Stimulated activated CD8-positive, alpha-beta memory T cell treated with anti-CD3 and anti-CD28 coated beads, Interleukin-12 subunit alpha, Interleukin-12 subunit beta, amount 100 ng/mL, for 4 hours (primary cell): ENCODE results near the gene MFGE8.

Source experiments
- DNase-seq: peaks from one replicate; pipeline ENCODE4 v3.0.0-alpha.2; 2020; ENCODE audit warnings: low read depth

The MFGE8 gene

GRCh38 chr15:88898736-88899135 is 14.4 kb downstream of the MFGE8 start:
- no peak for DNase-seq

GRCh38 chr15:88897456-88898194 is 15.6 kb downstream of the MFGE8 start:
- DNase-seq = peak; percentile 54

DNA sequence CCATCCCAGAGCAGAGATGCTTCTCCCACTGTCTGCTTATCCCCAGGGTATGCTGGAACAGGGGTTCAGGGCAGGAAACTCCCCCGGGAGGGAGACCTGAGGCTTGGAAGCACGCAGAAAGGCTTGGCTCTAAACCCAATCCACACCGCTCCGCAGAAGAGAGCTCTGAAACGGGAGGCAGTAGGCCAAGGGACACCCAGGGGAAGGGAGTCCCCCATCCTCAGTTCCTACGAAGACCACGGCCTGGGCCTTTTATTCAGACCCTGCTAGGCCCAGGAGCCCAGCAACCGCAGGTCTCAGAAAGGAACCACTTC is 16.1 kb downstream of the MFGE8 start:
- no peak for DNase-seq

DNA sequence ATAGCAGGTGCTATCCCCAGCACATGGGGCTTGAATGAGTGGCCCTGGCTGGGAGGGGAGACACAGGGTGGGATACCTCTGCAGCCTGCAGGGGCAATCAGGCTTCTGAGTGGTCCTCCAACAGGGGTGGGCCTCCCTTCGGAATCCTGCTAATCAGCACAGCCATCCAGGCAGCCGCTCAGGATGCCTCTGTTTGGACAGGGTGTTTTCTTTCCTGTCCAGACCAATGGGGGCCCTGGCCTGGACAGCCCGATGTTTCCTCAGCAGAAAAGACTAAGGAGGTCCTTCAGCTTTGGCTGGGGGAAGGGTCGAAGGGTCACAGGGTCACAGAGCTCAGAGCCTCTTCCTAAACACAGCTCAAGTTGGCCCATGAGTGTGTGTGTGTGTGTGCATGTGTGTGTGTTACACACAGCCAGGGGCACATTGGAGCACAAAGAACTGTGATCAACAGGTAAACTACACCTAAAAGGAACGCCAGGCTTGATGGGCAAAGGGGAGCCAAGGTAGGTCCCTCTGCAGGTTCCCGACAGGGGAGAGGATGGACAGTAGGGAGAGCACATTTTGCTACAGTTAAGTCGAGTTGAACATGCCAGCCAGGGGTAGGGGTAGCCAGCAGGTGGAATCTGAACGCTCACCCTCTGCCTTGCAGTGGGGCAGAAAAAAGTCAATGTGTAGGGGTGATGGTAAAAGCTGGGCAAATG is 16.7 kb downstream of the MFGE8 start:
- no peak for DNase-seq

GRCh38 chr15:88894819-88895767 is 18.1 kb downstream of the MFGE8 start, which contains the start of gene HAPLN3:
TSS of gene HAPLN3 (minus strand) at chr15:88895544. CDS start at chr15:88887298, 8,246 bp downstream.
- peak; percentile 43 for DNase-seq

DNA sequence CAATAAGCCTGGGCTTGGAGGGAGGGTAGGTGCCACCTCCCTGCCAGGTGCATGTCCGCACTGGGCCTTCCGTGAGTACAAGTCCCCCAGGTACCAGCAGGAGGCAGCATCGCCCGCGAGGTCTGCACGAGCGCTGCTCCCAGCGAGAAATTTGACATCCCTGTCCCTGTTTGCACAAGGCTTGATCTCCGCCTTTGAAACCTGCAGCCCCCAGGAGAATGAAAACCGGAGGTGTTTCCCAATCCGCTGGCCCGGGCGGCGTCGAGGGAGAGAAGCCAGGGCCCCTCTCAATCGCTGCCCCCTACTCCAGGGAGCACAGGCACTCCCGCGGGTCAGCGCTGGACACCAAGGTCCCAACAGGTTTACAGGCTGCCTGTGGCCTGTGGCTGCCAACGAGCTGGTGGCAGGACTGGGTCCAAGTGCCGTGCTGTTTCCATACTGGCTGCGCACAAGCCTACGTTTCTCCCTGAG is 18.8 kb downstream of the MFGE8 start:
- peak; percentile 64 for DNase-seq

DNA sequence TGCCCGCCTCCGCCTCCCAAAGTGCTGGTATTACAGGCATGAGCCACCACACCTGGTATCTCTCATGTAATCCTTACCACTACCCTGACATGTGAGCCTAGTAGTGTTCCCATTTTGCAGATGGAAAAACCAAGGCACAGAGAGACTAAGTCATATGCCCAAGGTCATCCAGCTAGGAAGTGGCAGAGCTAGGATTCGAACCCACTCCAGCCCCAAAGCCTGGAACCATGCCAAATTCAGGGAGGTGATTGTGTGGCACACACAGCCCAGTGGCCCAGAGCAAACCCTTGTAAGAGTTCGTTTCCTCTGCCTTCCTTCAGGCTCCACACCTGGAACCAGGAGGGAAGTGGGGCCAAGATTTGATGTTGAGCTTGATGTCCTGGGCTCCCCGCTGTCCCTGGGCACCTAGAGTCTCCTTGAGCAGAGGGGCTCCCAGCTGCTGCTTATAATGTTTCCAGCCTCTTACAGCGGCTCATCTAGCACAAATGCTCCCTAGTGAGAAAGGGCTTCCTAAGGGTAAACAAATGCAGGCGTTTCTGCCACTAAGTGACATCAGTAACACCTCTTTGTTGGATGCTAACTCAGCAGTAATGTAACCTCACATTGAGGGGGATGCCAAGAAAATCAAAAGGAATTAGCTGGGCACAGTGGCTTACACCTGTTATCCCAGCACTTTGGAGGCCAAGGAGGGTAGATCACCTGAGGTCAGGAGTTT is 21.5 kb downstream of the MFGE8 start:
- no peak for DNase-seq

DNA sequence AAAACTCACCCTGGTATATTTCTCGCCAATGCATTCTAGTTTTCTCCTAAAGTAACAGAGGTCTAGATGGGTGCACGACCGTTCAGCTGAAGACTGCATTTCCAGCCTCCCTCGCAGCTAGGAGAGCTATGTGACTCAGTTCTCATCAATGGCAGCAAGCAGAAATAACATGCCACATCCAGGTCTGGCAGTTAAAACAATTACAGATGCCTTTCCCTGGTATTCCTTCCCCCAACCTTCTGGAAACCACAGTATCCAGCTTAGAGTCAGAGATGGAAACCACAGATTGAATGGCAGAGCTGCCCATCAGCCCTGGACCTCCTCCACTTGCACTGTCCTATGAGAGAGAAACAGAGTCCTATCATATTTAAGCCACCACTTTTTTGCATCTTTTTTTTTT is 22.7 kb downstream of the MFGE8 start:
- no peak for DNase-seq

GRCh38 chr15:88888719-88889118 is 24.5 kb downstream of the MFGE8 start:
- DNase-seq = no peak

- DNase-seq = no peak
These were observed 26.1 kb downstream of the MFGE8 start for GRCh38 chr15:88887068-88887580.

DNA sequence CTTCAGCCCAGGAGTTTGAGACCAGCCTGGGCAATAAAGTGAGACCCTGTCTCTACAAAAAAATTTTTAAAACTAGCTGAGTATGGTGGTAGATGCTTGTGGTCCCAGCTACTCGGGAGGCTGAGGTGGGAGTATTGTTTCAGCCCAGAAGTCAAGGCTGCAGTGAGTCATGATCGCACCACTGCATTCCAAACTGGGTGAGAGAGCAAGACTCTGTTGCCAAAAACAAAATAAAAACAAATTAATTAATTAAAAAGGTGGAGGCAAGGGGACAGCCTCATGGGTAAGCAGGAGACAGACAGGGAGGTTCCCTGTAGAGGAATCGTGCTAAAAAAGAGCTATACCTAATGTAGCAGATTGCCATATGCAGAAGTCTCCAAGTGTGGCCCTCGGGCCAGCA is 30.4 kb downstream of the MFGE8 start:
- no peak for DNase-seq

- no peak for DNase-seq
These were observed 31.4 kb downstream of the MFGE8 start for GRCh38 chr15:88881775-88882174.

DNA sequence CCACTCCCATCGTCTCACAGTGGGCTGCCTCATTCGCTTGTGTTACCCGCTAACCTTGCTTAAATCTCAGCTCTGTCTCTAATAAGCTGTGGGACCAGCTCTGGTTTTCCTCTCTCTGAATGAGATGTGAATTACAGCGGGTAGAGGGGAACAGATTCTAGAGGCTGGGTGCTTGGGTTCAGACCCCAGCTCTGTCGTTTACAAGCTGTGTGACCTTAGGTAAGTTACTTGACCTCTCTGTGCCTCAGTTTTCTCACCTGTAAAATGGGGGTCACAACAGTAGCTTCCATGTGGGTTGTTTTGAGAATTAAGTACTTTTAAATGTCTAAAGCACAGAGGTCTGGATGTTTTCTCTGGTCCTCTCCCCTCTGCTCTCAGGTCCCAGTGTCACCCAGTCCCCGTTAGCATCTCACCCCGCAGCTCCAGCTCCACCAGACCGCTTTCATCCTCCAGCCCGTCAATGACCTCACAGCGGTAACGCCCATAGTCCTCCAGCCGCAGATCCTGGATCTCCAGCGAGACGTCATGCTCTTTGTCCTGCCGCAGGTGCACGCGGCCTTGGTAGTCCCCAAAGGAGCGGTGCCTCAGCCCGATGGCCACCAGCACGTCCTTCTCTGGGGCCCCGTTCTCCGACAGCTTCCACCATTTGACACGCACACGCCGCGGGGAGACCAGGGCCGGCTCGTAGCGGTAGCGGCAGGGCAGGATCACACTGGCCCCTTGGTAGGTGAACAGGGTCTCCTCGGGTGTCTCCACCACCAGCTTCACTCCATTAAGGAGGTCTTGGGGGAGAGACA is 32.0 kb downstream of the MFGE8 start:
- DNase-seq = no peak

- DNase-seq = no peak
These were observed 34.4 kb downstream of the MFGE8 start for GRCh38 chr15:88878720-88879184.

DNA sequence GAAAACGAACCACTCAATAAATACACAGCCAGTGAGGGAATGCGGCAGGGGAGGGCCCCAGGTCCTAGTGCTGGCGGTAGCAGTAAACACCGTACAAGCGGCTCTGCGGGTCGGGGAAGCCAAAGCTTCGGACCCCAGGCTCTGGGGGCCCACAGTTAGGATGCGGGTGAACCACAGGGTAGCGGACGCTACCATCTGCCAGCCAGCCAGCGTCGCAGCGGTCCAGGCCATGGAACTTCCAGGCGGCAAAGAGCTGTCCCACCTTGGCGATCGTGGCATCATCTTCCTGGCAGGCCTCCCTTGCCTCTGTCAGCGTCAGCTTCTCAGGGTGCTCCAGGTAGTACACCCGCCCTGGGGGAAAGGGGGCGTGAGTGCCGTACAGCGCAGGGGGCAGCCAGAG is 35.3 kb downstream of the MFGE8 start:
- DNase-seq = no peak

- DNase-seq = no peak
These were observed 35.8 kb downstream of the MFGE8 start for GRCh38 chr15:88877415-88877814.

GRCh38 chr15:88876573-88876972 is 36.6 kb downstream of the MFGE8 start:
- DNase-seq = no peak

- no peak for DNase-seq
These were observed 38.5 kb downstream of the MFGE8 start for GRCh38 chr15:88874684-88875083.

- DNase-seq = no peak
These were observed 38.9 kb downstream of the MFGE8 start for GRCh38 chr15:88874275-88874674.

DNA sequence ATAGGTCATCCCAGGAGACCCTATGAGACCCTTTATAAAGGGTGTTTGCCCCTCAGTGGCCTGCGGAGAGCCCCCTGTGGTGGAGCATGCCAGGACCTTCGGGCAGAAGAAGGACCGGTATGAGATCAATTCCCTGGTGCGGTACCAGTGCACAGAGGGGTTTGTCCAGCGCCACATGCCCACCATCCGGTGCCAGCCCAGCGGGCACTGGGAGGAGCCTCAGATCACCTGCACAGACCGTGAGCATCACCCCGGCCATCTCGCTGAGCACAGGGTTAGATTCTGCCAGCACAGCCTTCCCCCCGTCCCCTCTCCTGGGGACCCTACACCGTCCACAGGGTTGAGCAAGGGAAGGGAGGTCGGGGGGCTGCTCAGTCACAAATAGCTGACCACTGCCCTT is 39.4 kb downstream of the MFGE8 start:
- no peak for DNase-seq

DNA sequence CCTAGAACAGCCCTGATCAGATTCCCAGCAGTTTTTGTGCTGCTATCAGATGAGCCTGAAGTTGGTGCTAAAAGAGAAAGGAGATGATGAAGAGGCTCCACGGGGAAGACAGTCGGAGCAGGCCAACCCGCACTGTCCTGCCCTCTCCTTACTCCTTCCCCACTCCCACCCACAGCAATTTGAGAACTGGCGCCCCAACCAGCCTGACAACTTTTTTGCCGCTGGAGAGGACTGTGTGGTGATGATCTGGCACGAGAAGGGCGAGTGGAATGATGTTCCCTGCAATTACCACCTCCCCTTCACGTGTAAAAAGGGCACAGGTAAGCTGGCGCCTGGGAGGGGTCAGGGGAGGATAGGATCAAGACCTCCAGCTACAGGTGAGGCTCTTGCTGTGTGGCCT is 40.5 kb downstream of the MFGE8 start:
- DNase-seq = no peak
